Ectodermal cell (in vitro differentiated cells): ENCODE measurements around the gene SAMD3.

Source experiments
- H3K27ac ChIP-seq: 2 replicates; pipeline ENCODE4 v1.7.0; 2013; ENCODE audit warnings: mild to moderate bottlenecking, low read depth, low read length; ENCODE audit not compliant: insufficient read depth, poor library complexity, severe bottlenecking
- H3K27me3 ChIP-seq: 2 replicates; pipeline ENCODE4 v1.7.0; 2013; ENCODE audit warnings: mild to moderate bottlenecking, low read length; ENCODE audit not compliant: insufficient read depth, control insufficient read depth, poor library complexity, severe bottlenecking
- H3K36me3 ChIP-seq: one replicate; pipeline ENCODE4 v1.7.0; 2013; ENCODE audit warnings: low read length; ENCODE audit not compliant: control insufficient read depth, insufficient read depth
- H3K4me1 ChIP-seq: one replicate; pipeline ENCODE4 v1.7.0; 2013; ENCODE audit warnings: low read length; ENCODE audit not compliant: control insufficient read depth, insufficient read depth
- H3K4me3 ChIP-seq: 2 replicates; pipeline ENCODE4 v1.7.0; 2013; ENCODE audit warnings: low read depth, low read length, control low read depth; ENCODE audit not compliant: insufficient read depth
- H3K9me3 ChIP-seq: 2 replicates; pipeline ENCODE4 v1.7.0; 2013; ENCODE audit warnings: mild to moderate bottlenecking, low read length, moderate library complexity; ENCODE audit not compliant: control insufficient read depth
- WGBS, 2 experiments: methylation state at CpG; one replicate each; pipeline ENCODE4 v1.1.7; 2013; ENCODE audit warnings: missing lambda C conversion rate in 2 of 2; 5-methylcytosine and 5-hydroxymethylcytosine counted together

Gene SAMD3

GRCh38 chr6:130105996-130106704, 116.6 kb downstream of the SAMD3 start:
- no peak overlapping the region for H3K27ac ChIP-seq
- peaks cover 3% of the 10 kb centered on the region for H3K36me3 ChIP-seq
- 90 to 91% methylated on average over 3 to 4 of the region's 4 CpGs for WGBS, 2 experiments
- H3K9me3 ChIP-seq: no peaks in the 10 kb centered on the region
- H3K27me3 ChIP-seq: no peaks in the 10 kb centered on the region
- no peak overlapping the region for H3K4me3 ChIP-seq
- H3K4me1 ChIP-seq: no peaks in the 10 kb centered on the region

- Histone ChIP-seq H3K4me3 (no peak overlapping the region), H3K27me3 (no peaks in the 10 kb centered on the region), H3K4me1 (peaks cover 4% of the 10 kb centered on the region), H3K9me3 (no peaks in the 10 kb centered on the region), H3K36me3 (peaks cover 3% of the 10 kb centered on the region), H3K27ac (no peak overlapping the region)
- WGBS, 2 experiments: 97 to 100% methylated on average over 3 of the region's 3 CpGs
These were observed 123.6 kb downstream of the SAMD3 start for GRCh38 chr6:130099119-130099518.

GRCh38 chr6:130098317-130098716, 124.4 kb downstream of the SAMD3 start:
- Histone ChIP-seq H3K4me1 (peaks cover 4% of the 10 kb centered on the region), H3K27ac (no peak overlapping the region), H3K9me3 (no peaks in the 10 kb centered on the region), H3K4me3 (no peak overlapping the region), H3K36me3 (peaks cover 3% of the 10 kb centered on the region), H3K27me3 (no peaks in the 10 kb centered on the region)
- 96 to 100% methylated on average over 4 of the region's 4 CpGs for WGBS, 2 experiments
